Measurements from ENCODE around the gene SOD1. TPM values are rescaled to one million over a fixed set of nuclear protein-coding genes. Genes with fewer than 3 reads are reported as not detected.
"Not testable (repeated sequence)": the region's sequence is repeated elsewhere in the genome, so short reads cannot be mapped to it uniquely, and the experiment has no call there.

The SOD1 gene
- total and polyA plus RNA-seq, 8 donors, result 45.5 to 358 (median 177) TPM

DNA sequence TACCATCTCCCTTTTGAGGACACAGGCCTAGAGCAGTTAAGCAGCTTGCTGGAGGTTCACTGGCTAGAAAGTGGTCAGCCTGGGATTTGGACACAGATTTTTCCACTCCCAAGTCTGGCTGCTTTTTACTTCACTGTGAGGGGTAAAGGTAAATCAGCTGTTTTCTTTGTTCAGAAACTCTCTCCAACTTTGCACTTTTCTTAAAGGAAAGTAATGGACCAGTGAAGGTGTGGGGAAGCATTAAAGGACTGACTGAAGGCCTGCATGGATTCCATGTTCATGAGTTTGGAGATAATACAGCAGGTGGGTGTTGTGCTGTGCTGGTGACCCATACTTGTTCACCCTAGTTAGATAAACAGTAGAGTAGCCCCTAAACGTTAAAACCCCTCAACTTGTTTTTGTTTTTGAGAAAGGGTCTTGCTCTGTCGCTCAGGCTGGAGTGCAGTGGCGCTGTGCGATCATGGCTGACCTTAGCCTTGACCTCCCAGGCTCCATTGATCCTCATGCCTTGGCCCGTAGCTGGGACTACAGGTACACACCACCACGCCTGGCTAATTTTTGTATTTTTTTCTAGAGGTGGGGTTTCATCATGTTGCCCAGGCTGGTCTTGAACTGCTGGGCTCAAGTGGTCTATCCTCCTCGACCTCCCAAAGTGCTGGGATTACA lies 4.2 kb downstream of the SOD1 start:
- DNase-seq, result no peak
- intact Hi-C loops (cut with DNase I; ENCODE audit: low total_unique reads), result no loop called here
- 80 to 90% (median 88%) methylated on average over 7 of the region's 7 CpGs for WGBS, 5 donors
- Histone ChIP-seq H3K27me3 (no peaks in the 10 kb centered on the region), H3K4me1 (peaks cover 35 to 84% (median 55%) of the 10 kb centered on the region in 4 donors), H3K36me3 (peaks cover 21 to 57% (median 48%) of the 10 kb centered on the region in 4 donors), H3K4me3 (no peak overlapping the region), H3K9me3 (no peaks in the 10 kb centered on the region), H3K27ac (no peak overlapping the region)
- no peak for TF ChIP-seq POLR2A (IDR thresholded peaks at IDR 0.05)
- no peak for TF ChIP-seq EP300 (IDR thresholded peaks at IDR 0.05)
- no peak for TF ChIP-seq POLR2AphosphoS5 (IDR thresholded peaks at IDR 0.05)
- TF ChIP-seq, protein P1, sequence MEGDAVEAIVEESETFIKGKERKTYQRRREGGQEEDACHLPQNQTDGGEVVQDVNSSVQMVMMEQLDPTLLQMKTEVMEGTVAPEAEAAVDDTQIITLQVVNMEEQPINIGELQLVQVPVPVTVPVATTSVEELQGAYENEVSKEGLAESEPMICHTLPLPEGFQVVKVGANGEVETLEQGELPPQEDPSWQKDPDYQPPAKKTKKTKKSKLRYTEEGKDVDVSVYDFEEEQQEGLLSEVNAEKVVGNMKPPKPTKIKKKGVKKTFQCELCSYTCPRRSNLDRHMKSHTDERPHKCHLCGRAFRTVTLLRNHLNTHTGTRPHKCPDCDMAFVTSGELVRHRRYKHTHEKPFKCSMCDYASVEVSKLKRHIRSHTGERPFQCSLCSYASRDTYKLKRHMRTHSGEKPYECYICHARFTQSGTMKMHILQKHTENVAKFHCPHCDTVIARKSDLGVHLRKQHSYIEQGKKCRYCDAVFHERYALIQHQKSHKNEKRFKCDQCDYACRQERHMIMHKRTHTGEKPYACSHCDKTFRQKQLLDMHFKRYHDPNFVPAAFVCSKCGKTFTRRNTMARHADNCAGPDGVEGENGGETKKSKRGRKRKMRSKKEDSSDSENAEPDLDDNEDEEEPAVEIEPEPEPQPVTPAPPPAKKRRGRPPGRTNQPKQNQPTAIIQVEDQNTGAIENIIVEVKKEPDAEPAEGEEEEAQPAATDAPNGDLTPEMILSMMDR (IDR thresholded peaks at IDR 0.05), result no peak

DNA sequence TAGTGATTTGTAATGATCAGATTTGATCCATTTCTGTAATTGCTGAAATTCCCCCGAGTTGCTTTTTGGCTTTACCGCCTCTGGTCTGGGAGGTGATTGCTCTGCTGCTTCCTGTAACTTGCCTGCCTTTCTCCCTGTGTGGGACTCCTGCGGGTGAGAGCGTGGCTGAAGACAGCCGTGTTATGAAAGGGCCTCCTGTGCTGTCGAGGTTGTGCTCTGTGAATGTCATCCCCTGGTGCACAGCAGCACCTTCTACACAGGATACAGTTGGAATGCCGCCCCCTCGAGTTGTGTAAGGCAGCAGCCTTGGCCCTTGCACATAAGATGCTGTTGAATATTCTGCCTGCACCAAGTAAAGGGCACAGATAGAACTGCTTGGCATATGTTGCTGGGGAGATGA lies 5.9 kb downstream of the SOD1 start:
- H3K27me3 ChIP-seq, result no peaks in the 10 kb centered on the region
- H3K4me3 ChIP-seq, result no peak overlapping the region
- H3K36me3 ChIP-seq, result peaks cover 25 to 73% (median 63%) of the 10 kb centered on the region in 4 donors
- H3K27ac ChIP-seq, result no peak overlapping the region
- TF ChIP-seq EP300 (IDR thresholded peaks at IDR 0.05), result no peak
- TF ChIP-seq, protein P1 (IDR thresholded peaks at IDR 0.05), result no peak
- no peak for TF ChIP-seq POLR2AphosphoS5 (IDR thresholded peaks at IDR 0.05)
- no peak for TF ChIP-seq POLR2A (IDR thresholded peaks at IDR 0.05)
- DNase-seq, result no peak
- peaks cover 30 to 79% (median 50%) of the 10 kb centered on the region in 4 donors for H3K4me1 ChIP-seq
- H3K9me3 ChIP-seq, result no peaks in the 10 kb centered on the region
- intact Hi-C loops (cut with DNase I; ENCODE audit: low total_unique reads), result no loop called here
- WGBS, 5 donors, result 65 to 83% (median 77%) methylated on average over 8 of the region's 8 CpGs

DNA sequence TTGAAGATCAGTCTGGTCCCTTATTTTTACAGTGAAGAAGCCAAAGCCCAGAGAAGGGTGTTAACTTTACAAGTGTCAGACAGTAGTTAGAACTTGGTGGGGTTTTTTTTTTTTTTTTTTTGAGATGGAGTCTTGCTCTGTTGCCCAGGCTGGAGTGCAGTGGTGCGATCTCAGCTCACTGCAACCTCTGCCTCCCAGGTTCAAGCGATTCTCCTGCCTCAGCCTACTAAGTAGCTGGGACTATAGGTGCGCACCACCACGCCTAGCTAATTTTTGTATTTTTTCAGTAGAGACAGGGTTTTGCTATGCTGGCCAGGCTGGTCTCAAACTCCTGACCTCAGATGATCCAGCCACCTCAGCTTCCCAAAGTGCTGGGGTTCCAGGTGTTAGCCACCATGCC lies 6.4 kb downstream of the SOD1 start:
- DNase-seq; H3K27ac ChIP-seq; H3K9me3 ChIP-seq; intact Hi-C loops (cut with DNase I; ENCODE audit: low total_unique reads); H3K27me3 ChIP-seq; H3K4me3 ChIP-seq: not testable (repeated sequence)
- WGBS, 5 donors, result 88 to 99% (median 95%) methylated on average over 3 to 4 of the region's 4 CpGs
- Histone ChIP-seq H3K4me1 (peaks cover 27 to 74% (median 45%) of the 10 kb centered on the region in 4 donors), H3K36me3 (peaks cover 25 to 78% (median 66%) of the 10 kb centered on the region in 4 donors)

DNA sequence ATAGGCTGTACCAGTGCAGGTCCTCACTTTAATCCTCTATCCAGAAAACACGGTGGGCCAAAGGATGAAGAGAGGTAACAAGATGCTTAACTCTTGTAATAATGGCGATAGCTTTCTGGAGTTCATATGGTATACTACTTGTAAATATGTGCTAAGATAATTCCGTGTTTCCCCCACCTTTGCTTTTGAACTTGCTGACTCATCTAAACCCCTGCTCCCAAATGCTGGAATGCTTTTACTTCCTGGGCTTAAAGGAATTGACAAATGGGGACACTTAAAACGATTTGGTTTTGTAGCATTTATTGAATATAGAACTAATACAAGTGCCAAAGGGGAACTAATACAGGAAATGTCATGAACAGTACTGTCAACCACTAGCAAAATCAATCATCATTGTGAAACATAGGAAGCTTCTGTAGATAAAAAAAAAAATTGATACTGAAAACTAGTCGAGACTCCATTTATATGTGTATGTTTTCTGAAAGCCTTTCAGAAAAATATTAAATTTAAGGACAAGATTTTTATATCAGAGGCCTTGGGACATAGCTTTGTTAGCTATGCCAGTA lies 7.0 kb downstream of the SOD1 start:
- intact Hi-C loops (cut with DNase I; ENCODE audit: low total_unique reads), result no loop called here
- 60 to 75% (median 67%) methylated on average over 5 of the region's 5 CpGs for WGBS, 5 donors

More for the DNA sequence above, 7.0 kb downstream of the SOD1 start:
- H3K4me3 ChIP-seq, result no peak overlapping the region
- peaks cover 21 to 68% (median 39%) of the 10 kb centered on the region in 4 donors for H3K4me1 ChIP-seq
- no peak for DNase-seq
- no peaks in the 10 kb centered on the region for H3K27me3 ChIP-seq
- TF ChIP-seq POLR2A (IDR thresholded peaks at IDR 0.05), result no peak
- TF ChIP-seq, protein P1 (IDR thresholded peaks at IDR 0.05), result no peak
- TF ChIP-seq EP300 (IDR thresholded peaks at IDR 0.05), result no peak
- no peak for TF ChIP-seq POLR2AphosphoS5 (IDR thresholded peaks at IDR 0.05)
- H3K27ac ChIP-seq, result no peak overlapping the region
- no peaks in the 10 kb centered on the region for H3K9me3 ChIP-seq
- H3K36me3 ChIP-seq, result peaks cover 25 to 84% (median 72%) of the 10 kb centered on the region in 4 donors
